Measurements from ENCODE around the gene YIF1B. TPM values are rescaled to one million over a fixed set of nuclear protein-coding genes. Genes with fewer than 3 reads are reported as not detected.

Gene YIF1B
- total and polyA plus RNA-seq, 4 donors: 34.1 to 74.1 (median 42.9) TPM

DNA sequence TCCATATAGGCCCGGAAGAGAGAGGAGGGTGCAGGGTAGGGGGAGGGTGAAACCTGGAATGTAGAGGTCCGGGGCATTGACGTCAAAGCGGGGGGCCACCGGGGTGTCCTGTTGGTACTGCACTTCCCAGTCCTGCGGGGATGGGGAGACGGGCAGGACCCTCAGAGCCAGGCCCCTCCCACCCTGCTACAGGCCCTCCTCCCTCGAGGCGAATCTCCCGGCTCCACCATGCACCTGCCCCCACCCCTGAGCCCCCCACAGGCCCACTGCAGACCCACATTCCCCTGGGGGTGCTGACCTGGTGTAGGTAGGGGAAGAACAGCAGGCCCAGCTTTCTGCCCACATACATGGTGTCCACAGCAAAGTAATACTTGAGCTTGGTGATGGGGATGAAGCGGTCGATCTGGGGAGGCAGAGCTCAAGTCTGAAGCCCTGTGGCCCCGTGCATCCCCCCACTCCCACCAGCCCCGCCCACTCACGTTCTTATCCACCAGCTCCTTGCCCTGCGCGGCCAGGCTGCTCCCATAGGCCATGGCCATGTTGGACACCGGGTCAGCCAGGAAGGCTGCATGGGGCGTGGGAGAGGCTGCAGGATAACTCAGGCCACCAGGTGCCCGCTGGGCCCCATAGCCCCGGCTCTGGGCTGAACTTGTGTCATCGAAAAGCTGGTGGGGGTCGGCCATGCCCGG lies 6.7 kb downstream of the YIF1B start:
- Histone ChIP-seq H3K27me3 (ENCODE audit: control insufficient read depth in 4 of 4, insufficient read depth in 4 of 4, low read length in 3 of 4) (no peaks in the 10 kb centered on the region), H3K36me3 (ENCODE audit: control insufficient read depth in 4 of 4, insufficient read depth in 3 of 4, low read depth in 1 of 4, low read length in 3 of 4) (peaks cover 6 to 17% (median 6%) of the 10 kb centered on the region in 4 donors), H3K9me3 (ENCODE audit: control insufficient read depth in 4 of 4, low read length in 3 of 4) (no peaks in the 10 kb centered on the region), H3K4me3 (ENCODE audit: low read depth in 1 of 3, low read length in 3 of 3) (no peak overlapping the region), H3K4me1 (ENCODE audit: control insufficient read depth in 4 of 4, insufficient read depth in 4 of 4, low read length in 3 of 4) (peaks cover 0 to 2% (median 0%) of the 10 kb centered on the region in 4 donors), H3K9ac (ENCODE audit: low read depth in 1 of 2, low read length in 2 of 2) (no peak overlapping the region), H3K27ac (ENCODE audit: low read depth in 1 of 2, low read length in 2 of 2) (no peak overlapping the region)
- DNase-seq (ENCODE audit: low spot score): no peak
- 93% methylated on average over 24 of the region's 24 CpGs for WGBS
- TF ChIP-seq TAF1 (conservative IDR thresholded peaks at IDR 0.05): no peak
- no peak for TF ChIP-seq RXRA (IDR thresholded peaks at IDR 0.05)

GRCh38 chr19:38308006-38308766 lies 7.6 kb downstream of the YIF1B start:
- Histone ChIP-seq H3K4me3 (ENCODE audit: low read depth in 1 of 3, low read length in 3 of 3) (no peak overlapping the region), H3K9ac (ENCODE audit: low read depth in 1 of 2, low read length in 2 of 2) (no peak overlapping the region), H3K27ac (ENCODE audit: low read depth in 1 of 2, low read length in 2 of 2) (no peak overlapping the region), H3K9me3 (ENCODE audit: control insufficient read depth in 4 of 4, low read length in 3 of 4) (no peaks in the 10 kb centered on the region), H3K36me3 (ENCODE audit: control insufficient read depth in 4 of 4, insufficient read depth in 3 of 4, low read depth in 1 of 4, low read length in 3 of 4) (peaks cover 6 to 17% (median 7%) of the 10 kb centered on the region in 4 donors), H3K4me1 (ENCODE audit: control insufficient read depth in 4 of 4, insufficient read depth in 4 of 4, low read length in 3 of 4) (no peaks in the 10 kb centered on the region), H3K27me3 (ENCODE audit: control insufficient read depth in 4 of 4, insufficient read depth in 4 of 4, low read length in 3 of 4) (no peaks in the 10 kb centered on the region)
- TF ChIP-seq RAD21 (IDR thresholded peaks at IDR 0.05) (no peak), ATF3 (IDR thresholded peaks at IDR 0.05) (no peak), EGR1 (IDR thresholded peaks at IDR 0.05; ENCODE audit: low read depth in 2 of 2) (no peak)
- TF ChIP-seq, protein P1, sequence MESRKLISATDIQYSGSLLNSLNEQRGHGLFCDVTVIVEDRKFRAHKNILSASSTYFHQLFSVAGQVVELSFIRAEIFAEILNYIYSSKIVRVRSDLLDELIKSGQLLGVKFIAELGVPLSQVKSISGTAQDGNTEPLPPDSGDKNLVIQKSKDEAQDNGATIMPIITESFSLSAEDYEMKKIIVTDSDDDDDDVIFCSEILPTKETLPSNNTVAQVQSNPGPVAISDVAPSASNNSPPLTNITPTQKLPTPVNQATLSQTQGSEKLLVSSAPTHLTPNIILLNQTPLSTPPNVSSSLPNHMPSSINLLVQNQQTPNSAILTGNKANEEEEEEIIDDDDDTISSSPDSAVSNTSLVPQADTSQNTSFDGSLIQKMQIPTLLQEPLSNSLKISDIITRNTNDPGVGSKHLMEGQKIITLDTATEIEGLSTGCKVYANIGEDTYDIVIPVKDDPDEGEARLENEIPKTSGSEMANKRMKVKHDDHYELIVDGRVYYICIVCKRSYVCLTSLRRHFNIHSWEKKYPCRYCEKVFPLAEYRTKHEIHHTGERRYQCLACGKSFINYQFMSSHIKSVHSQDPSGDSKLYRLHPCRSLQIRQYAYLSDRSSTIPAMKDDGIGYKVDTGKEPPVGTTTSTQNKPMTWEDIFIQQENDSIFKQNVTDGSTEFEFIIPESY (IDR thresholded peaks at IDR 0.05): no peak
- WGBS: 94% methylated on average over 12 of the region's 12 CpGs
- no peak for DNase-seq (ENCODE audit: low spot score)

GRCh38 chr19:38307597-38307996 lies 8.2 kb downstream of the YIF1B start:
- H3K36me3 ChIP-seq (ENCODE audit: control insufficient read depth in 4 of 4, insufficient read depth in 3 of 4, low read depth in 1 of 4, low read length in 3 of 4): peaks cover 6 to 17% (median 7%) of the 10 kb centered on the region in 4 donors
- TF ChIP-seq YY1 (IDR thresholded peaks at IDR 0.05) (no peak), ATF3 (IDR thresholded peaks at IDR 0.05) (no peak), SP1 (IDR thresholded peaks at IDR 0.05) (no peak), EGR1 (IDR thresholded peaks at IDR 0.05; ENCODE audit: low read depth in 2 of 2) (no peak), RAD21 (IDR thresholded peaks at IDR 0.05) (no peak), RXRA (IDR thresholded peaks at IDR 0.05) (no peak), TAF1 (conservative IDR thresholded peaks at IDR 0.05) (no peak), CTCF (IDR thresholded peaks at IDR 0.05; ENCODE audit: low read depth, low read length, missing input control) (no peak), NR2F2 (IDR thresholded peaks at IDR 0.05) (no peak), JUND (IDR thresholded peaks at IDR 0.05) (no peak), HNF4G (IDR thresholded peaks at IDR 0.05) (no peak), FOXA1 (IDR thresholded peaks at IDR 0.05) (no peak), MAX (IDR thresholded peaks at IDR 0.05) (no peak)
- TF ChIP-seq, protein P1 (IDR thresholded peaks at IDR 0.05): no peak
- TF ChIP-seq, protein P2, sequence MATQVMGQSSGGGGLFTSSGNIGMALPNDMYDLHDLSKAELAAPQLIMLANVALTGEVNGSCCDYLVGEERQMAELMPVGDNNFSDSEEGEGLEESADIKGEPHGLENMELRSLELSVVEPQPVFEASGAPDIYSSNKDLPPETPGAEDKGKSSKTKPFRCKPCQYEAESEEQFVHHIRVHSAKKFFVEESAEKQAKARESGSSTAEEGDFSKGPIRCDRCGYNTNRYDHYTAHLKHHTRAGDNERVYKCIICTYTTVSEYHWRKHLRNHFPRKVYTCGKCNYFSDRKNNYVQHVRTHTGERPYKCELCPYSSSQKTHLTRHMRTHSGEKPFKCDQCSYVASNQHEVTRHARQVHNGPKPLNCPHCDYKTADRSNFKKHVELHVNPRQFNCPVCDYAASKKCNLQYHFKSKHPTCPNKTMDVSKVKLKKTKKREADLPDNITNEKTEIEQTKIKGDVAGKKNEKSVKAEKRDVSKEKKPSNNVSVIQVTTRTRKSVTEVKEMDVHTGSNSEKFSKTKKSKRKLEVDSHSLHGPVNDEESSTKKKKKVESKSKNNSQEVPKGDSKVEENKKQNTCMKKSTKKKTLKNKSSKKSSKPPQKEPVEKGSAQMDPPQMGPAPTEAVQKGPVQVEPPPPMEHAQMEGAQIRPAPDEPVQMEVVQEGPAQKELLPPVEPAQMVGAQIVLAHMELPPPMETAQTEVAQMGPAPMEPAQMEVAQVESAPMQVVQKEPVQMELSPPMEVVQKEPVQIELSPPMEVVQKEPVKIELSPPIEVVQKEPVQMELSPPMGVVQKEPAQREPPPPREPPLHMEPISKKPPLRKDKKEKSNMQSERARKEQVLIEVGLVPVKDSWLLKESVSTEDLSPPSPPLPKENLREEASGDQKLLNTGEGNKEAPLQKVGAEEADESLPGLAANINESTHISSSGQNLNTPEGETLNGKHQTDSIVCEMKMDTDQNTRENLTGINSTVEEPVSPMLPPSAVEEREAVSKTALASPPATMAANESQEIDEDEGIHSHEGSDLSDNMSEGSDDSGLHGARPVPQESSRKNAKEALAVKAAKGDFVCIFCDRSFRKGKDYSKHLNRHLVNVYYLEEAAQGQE (IDR thresholded peaks at IDR 0.05): no peak

More at GRCh38 chr19:38307597-38307996, 8.2 kb downstream of the YIF1B start:
- no peak for DNase-seq (ENCODE audit: low spot score)
- H3K27me3 ChIP-seq (ENCODE audit: control insufficient read depth in 4 of 4, insufficient read depth in 4 of 4, low read length in 3 of 4): no peaks in the 10 kb centered on the region
- no peak overlapping the region for H3K9ac ChIP-seq (ENCODE audit: low read depth in 1 of 2, low read length in 2 of 2)
- 92% methylated on average over 8 of the region's 8 CpGs for WGBS
- no peaks in the 10 kb centered on the region for H3K4me1 ChIP-seq (ENCODE audit: control insufficient read depth in 4 of 4, insufficient read depth in 4 of 4, low read length in 3 of 4)
- H3K27ac ChIP-seq (ENCODE audit: low read depth in 1 of 2, low read length in 2 of 2): no peak overlapping the region
- no peaks in the 10 kb centered on the region for H3K9me3 ChIP-seq (ENCODE audit: control insufficient read depth in 4 of 4, low read length in 3 of 4)
- H3K4me3 ChIP-seq (ENCODE audit: low read depth in 1 of 3, low read length in 3 of 3): no peak overlapping the region
